ENCODE results near the gene COPZ2.

DNA sequence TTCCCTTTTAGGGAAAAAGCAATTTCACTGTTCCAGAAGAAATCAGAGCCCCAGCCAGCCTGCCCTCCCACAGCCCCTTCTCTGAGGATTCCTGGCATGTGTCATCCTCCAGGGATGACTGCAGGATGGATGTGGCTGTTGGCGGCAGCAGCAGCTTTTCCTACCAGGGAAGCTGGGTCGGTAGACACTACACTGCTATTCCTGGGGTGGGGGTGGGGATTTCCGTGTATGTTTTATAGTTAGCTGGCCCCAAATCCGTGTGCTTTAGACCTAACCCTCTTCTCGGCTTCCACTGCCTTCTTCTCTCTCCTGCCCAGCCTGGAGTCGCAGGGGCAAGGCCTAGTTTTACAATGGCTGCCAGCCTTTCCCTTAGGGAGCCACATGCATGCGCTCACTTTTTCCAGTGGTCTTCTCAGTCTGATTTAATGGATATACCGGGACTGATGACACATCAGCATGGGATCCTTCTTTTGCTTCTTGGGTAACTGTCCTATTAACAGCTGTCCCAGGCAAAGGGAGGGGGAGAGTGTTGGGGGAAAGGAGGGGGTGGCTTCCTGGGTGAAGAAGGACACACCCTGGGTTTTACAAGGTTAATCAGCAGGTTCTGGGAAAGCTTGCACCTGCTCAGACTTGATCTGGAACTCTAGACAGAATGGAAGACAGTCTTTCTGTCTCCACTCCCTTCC lies 7.9 kb upstream of the COPZ2 start:
- TF ChIP-seq, protein P1, sequence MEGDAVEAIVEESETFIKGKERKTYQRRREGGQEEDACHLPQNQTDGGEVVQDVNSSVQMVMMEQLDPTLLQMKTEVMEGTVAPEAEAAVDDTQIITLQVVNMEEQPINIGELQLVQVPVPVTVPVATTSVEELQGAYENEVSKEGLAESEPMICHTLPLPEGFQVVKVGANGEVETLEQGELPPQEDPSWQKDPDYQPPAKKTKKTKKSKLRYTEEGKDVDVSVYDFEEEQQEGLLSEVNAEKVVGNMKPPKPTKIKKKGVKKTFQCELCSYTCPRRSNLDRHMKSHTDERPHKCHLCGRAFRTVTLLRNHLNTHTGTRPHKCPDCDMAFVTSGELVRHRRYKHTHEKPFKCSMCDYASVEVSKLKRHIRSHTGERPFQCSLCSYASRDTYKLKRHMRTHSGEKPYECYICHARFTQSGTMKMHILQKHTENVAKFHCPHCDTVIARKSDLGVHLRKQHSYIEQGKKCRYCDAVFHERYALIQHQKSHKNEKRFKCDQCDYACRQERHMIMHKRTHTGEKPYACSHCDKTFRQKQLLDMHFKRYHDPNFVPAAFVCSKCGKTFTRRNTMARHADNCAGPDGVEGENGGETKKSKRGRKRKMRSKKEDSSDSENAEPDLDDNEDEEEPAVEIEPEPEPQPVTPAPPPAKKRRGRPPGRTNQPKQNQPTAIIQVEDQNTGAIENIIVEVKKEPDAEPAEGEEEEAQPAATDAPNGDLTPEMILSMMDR (conservative IDR thresholded peaks at IDR 0.05 in 1 of 2, IDR thresholded peaks at IDR 0.05 in 1 of 2; ENCODE audit: extremely low read depth in 1 of 2, insufficient read depth in 1 of 2, low read depth in 1 of 2, low read length in 2 of 2), result no peak
- TF ChIP-seq EZH2 (IDR thresholded peaks at IDR 0.05; ENCODE audit: borderline replicate concordance, low read length), result no peak
